T-helper 9 cell (primary cell): ENCODE data around the gene PDF.
"Not testable (repeated sequence)": the region's sequence is repeated elsewhere in the genome, so short reads cannot be mapped to it uniquely, and the experiment has no call there.

Source experiments
- DNase-seq: peaks from one replicate; pipeline ENCODE4 v3.0.0-alpha.2; 2020

PDF gene

GRCh38 chr16:69315486-69316311 lies 14.7 kb downstream of the PDF start:
- no peak for DNase-seq

GRCh38 chr16:69314534-69314933 lies 15.9 kb downstream of the PDF start:
- no peak for DNase-seq

GRCh38 chr16:69313469-69313868 lies 16.9 kb downstream of the PDF start:
- no peak for DNase-seq

GRCh38 chr16:69311533-69312387 lies 18.6 kb downstream of the PDF start:
- DNase-seq, result peak; percentile 21

GRCh38 chr16:69310653-69311532 lies 19.5 kb downstream of the PDF start, which contains the start of gene VPS4A:
Gene VPS4A (plus strand): TSS chr16:69311350. CDS start chr16:69311512, 162 bp downstream.
- DNase-seq, result peak; percentile 99

- no peak for DNase-seq
These were observed 21.1 kb downstream of the PDF start for GRCh38 chr16:69309316-69309715.

- no peak for DNase-seq
These were observed 22.5 kb downstream of the PDF start for GRCh38 chr16:69307856-69308255.

GRCh38 chr16:69307091-69307490 lies 23.3 kb downstream of the PDF start:
- no peak for DNase-seq

- no peak for DNase-seq
These were observed 24.4 kb downstream of the PDF start for GRCh38 chr16:69306031-69306430.

GRCh38 chr16:69302301-69302700 lies 28.1 kb downstream of the PDF start:
- no peak for DNase-seq

- no peak for DNase-seq
These were observed 28.5 kb downstream of the PDF start for GRCh38 chr16:69301861-69302260.

GRCh38 chr16:69301187-69301586 lies 29.2 kb downstream of the PDF start:
- DNase-seq, result no peak

GRCh38 chr16:69298261-69298660 lies 32.1 kb downstream of the PDF start:
- DNase-seq, result no peak

- not testable (repeated sequence) for DNase-seq
These were observed 33.6 kb downstream of the PDF start for GRCh38 chr16:69296771-69297170.

GRCh38 chr16:69294051-69294450 lies 36.3 kb downstream of the PDF start:
- no peak for DNase-seq

GRCh38 chr16:69293401-69293800 lies 37.0 kb downstream of the PDF start:
- DNase-seq, result no peak

- DNase-seq, result not testable (repeated sequence)
These were observed 38.7 kb downstream of the PDF start for GRCh38 chr16:69291657-69292056.

GRCh38 chr16:69286941-69287713 lies 43.3 kb downstream of the PDF start:
- peak; percentile 25 for DNase-seq

- no peak for DNase-seq
These were observed 45.1 kb downstream of the PDF start for GRCh38 chr16:69285240-69285639.

- DNase-seq, result no peak
These were observed 46.5 kb downstream of the PDF start for GRCh38 chr16:69283851-69284250.

- DNase-seq, result no peak
These were observed 53.0 kb downstream of the PDF start for GRCh38 chr16:69277413-69277812.
